B cell (primary cell): Measurements from ENCODE around the gene PTGFRN. TPM values are rescaled to one million over a fixed set of nuclear protein-coding genes. Genes with fewer than 3 reads are reported as not detected.

ENCODE experiments used
- ATAC-seq: fragments of 200-7000 bp; cut with Tn5 transposase; one replicate; pipeline ENCODE4 v1.10.0; 2021; ENCODE audit warnings: low read depth, mild to moderate bottlenecking, moderate number of reproducible peaks, moderate library complexity
- CTCF ChIA-PET: fragments of 350-600 bp; sonication (Branson Sonifier 250); formaldehyde crosslinking; loops from one replicate; lab custom pipeline; 2021; ENCODE audit warnings: antibody characterized with exemption, inconsistent platforms; lab: Charles Lee
- POLR2A ChIA-PET: fragments of 350-600 bp; sonication (Branson Sonifier 250); formaldehyde crosslinking; loops from one replicate; lab custom pipeline; 2021; ENCODE audit warnings: antibody characterized with exemption; lab: Charles Lee
- DNase-seq: peaks from one replicate; pipeline ENCODE4 v3.0.0; 2013
- H2AFZ ChIP-seq: 2 replicates; pipeline ENCODE4 v1.6.1; 2012; ENCODE audit warnings: mild to moderate bottlenecking, low read depth, low read length; ENCODE audit not compliant: insufficient read depth, poor library complexity, severe bottlenecking
- H3K27ac ChIP-seq, 2 donors: 1 replicate in 1 of 2; 2 replicates in 1 of 2; pipeline ENCODE4 v1.5.1; 2012 to 2013; ENCODE audit warnings: low read length in 2 of 2, mild to moderate bottlenecking in 2 of 2, moderate library complexity in 1 of 2
- H3K27me3 ChIP-seq, 4 experiments: fragments of 200-600 bp in 1 of 4; sonication (generic) in 1 of 4; replicated peaks in 1 of 4; 1 replicate in 2 of 4; 2 replicates in 2 of 4; pipeline versions ENCODE4 v1.6.1 to v1.7.0; 2013 to 2016; ENCODE audit warnings: low read length in 3 of 4, mild to moderate bottlenecking in 2 of 4, mixed read lengths in 1 of 4, moderate library complexity in 1 of 4; ENCODE audit not compliant: insufficient read depth in 4 of 4, control insufficient read depth in 3 of 4; ENCODE audit errors: control extremely low read depth in 1 of 4
- H3K36me3 ChIP-seq, 2 experiments: replicated peaks in 1 of 2; 1 replicate in 1 of 2; 2 replicates in 1 of 2; pipeline versions ENCODE4 v1.6.1 to v1.7.1; 2013; ENCODE audit warnings: low read length in 1 of 2; ENCODE audit not compliant: insufficient read depth in 2 of 2, control insufficient read depth in 1 of 2; ENCODE audit errors: control extremely low read depth in 1 of 2, extremely low read depth in 1 of 2
- H3K4me1 ChIP-seq, 2 donors: fragments of 200-600 bp in 1 of 2; sonication (generic) in 1 of 2; 1 replicate in 1 of 2; 2 replicates in 1 of 2; pipeline versions ENCODE4 v1.5.1 to v1.6.1; 2013 to 2017; ENCODE audit warnings: low read length in 2 of 2; ENCODE audit not compliant: control insufficient read depth in 2 of 2, insufficient read depth in 2 of 2
- H3K4me2 ChIP-seq: replicated peaks from 2 replicates; pipeline ENCODE3; 2012; ENCODE audit warnings: mild to moderate bottlenecking, low read depth, low read length; ENCODE audit not compliant: poor library complexity, severe bottlenecking
- H3K4me3 ChIP-seq, 5 experiments: fragments of 200-600 bp in 1 of 5; sonication (generic) in 1 of 5; 1 replicate in 3 of 5; 2 replicates in 2 of 5; pipeline versions ENCODE4 v1.5.1 to v1.7.0; 2011 to 2016; ENCODE audit warnings: low read length in 4 of 5, mild to moderate bottlenecking in 4 of 5, low read depth in 2 of 5, control low read depth in 1 of 5, moderate library complexity in 1 of 5; ENCODE audit not compliant: insufficient read depth in 1 of 5; ENCODE audit errors: control extremely low read depth in 1 of 5, extremely low read depth in 1 of 5
- H3K79me2 ChIP-seq: fragments of 200-600 bp; sonication (generic); one replicate; pipeline ENCODE4 v1.6.0; 2016; ENCODE audit warnings: low read length; ENCODE audit not compliant: control insufficient read depth, insufficient read depth
- H3K9ac ChIP-seq: fragments of 200-600 bp; sonication (generic); 2 replicates; pipeline ENCODE4 v1.6.1; 2017; ENCODE audit warnings: mild to moderate bottlenecking, low read length, moderate library complexity
- H3K9me3 ChIP-seq, 3 donors: one replicate each; pipeline versions ENCODE4 v1.6.1 to v1.7.1; 2013; ENCODE audit warnings: low read length in 2 of 3; ENCODE audit not compliant: control insufficient read depth in 2 of 3, insufficient read depth in 1 of 3; ENCODE audit errors: control extremely low read depth in 1 of 3
- H4K20me1 ChIP-seq: 2 replicates; pipeline ENCODE4 v1.6.0; 2012; ENCODE audit warnings: mild to moderate bottlenecking, low read length; ENCODE audit not compliant: insufficient read depth, control insufficient read depth, poor library complexity, severe bottlenecking
- H3K27ac Mint-ChIP-seq: one replicate; pipeline ENCODE4 v1.8.0; 2021; ENCODE audit warnings: mixed read lengths
- H3K27me3 Mint-ChIP-seq: one replicate; pipeline ENCODE4 v1.8.0; 2021; ENCODE audit warnings: mixed read lengths
- H3K4me1 Mint-ChIP-seq: one replicate; pipeline ENCODE4 v1.8.0; 2021; ENCODE audit warnings: mixed read lengths
- H3K4me3 Mint-ChIP-seq: one replicate; pipeline ENCODE4 v1.8.0; 2021; ENCODE audit warnings: mixed read lengths
- H3K9me3 Mint-ChIP-seq: one replicate; pipeline ENCODE4 v1.8.0; 2022; ENCODE audit warnings: mixed read lengths; ENCODE audit not compliant: insufficient read depth
- CTCF ChIP-seq: fragments of 200-600 bp; IDR thresholded peaks from one replicate; pipeline ENCODE4 v1.8.0; 2022; ENCODE audit warnings: antibody characterized with exemption, mild to moderate bottlenecking
- EZH2 ChIP-seq: IDR thresholded peaks from 2 replicates; pipeline ENCODE4 v1.6.1; 2012; ENCODE audit warnings: borderline replicate concordance, low read depth, mild to moderate bottlenecking, moderate library complexity, low read length; ENCODE audit not compliant: insufficient read depth, poor library complexity, severe bottlenecking
- WGBS: methylation state at CpG from one replicate; pipeline ENCODE4 v1.1.5; 2013; ENCODE audit warnings: missing lambda C conversion rate; ENCODE audit not compliant: insufficient coverage; 5-methylcytosine and 5-hydroxymethylcytosine counted together
- intact Hi-C: fragments of 100-400 bp; cut with micrococcal nuclease; formaldehyde crosslinking; loops from one replicate; pipeline ENCODE4 v1.10.0; 2022
- polyA plus RNA-seq: library from polyadenylated mRNA; depleted of rRNA; stranded (reverse); fragments of >200 nt; gene quantifications from 2 replicates; pipeline ENCODE4 v1.2.3, GENCODE V29; 2012
- total RNA-seq, 2 donors: library from RNA; stranded (reverse); fragments of 120-200 nt in 1 of 2; gene quantifications; 1 replicate in 1 of 2; 2 replicates in 1 of 2; pipeline versions ENCODE4 v1.2.3 to v1.2.4, GENCODE V29; 2013 to 2022

Gene PTGFRN
- total and polyA plus RNA-seq, 2 donors (not counting 1 experiment from before 2014, with no cell fraction given) = 0.17 TPM; not detected in 1

GRCh38 chr1:116927049-116927798 is 17.5 kb downstream of the PTGFRN start:
- Mint-ChIP-seq H3K4me1 (no peaks in the 10 kb centered on the region), H3K9me3 (no peaks in the 10 kb centered on the region), H3K27me3 (peaks cover 6% of the 10 kb centered on the region), H3K27ac (no peak overlapping the region), H3K4me3 (no peak overlapping the region)
- Histone ChIP-seq H3K79me2 (no peaks in the 10 kb centered on the region), H3K27me3 (peaks cover 0 to 4% (median 0%) of the 10 kb centered on the region in 4 experiments), H3K4me1 (no peaks in the 10 kb centered on the region), H3K4me3 (no peak overlapping the region), H3K27ac (no peak overlapping the region), H3K9ac (no peak overlapping the region), H2AFZ (no peak overlapping the region), H3K4me2 (no peak overlapping the region), H3K9me3 (no peaks in the 10 kb centered on the region), H3K36me3 (no peaks in the 10 kb centered on the region), H4K20me1 (no peaks in the 10 kb centered on the region)
- ATAC-seq (no peak), DNase-seq (no peak)
- POLR2A ChIA-PET = no interaction called here
- no peak for TF ChIP-seq CTCF
- TF ChIP-seq EZH2 = no peak
- 100% methylated on average over 4 of the region's 6 CpGs for WGBS
- CTCF ChIA-PET = no interaction called here
- intact Hi-C loops = no loop called here

DNA sequence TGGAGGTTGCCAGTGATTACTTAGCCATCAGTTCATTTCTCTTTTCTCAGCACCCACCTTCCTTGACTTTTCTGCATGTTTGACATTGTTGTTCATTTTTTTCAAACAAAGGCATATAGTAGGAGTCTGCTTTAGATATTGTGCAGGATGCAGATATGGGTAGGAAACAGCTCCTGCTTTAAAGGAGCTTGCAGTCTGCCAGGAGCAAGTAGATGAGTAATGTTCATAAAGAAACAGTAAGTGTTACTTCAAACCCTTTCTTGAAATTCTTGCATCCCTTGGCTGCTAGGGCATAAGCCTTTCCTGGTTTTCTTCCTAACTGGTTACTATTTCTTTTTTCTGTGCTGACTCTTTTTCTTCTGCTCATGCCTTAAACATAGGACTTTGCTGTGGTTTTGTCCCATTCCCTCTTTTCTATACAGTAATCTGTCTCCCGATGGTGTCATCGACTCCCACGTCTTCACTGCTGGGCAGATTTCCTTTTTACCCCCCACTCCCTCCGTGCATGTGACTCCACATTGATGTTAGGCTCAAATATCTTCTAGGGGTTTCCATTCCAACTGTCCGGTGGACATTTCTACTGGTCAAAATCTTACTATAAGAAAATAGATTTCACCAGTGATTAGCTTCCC is 20.4 kb downstream of the PTGFRN start:
- H3K9ac ChIP-seq = no peak overlapping the region
- CTCF ChIA-PET = interaction anchor here (1.0 kb wide), 1 partner anchor 14 kb away, joined by 3 read pairs; no protein-coding TSS in a partner anchor
- no peak overlapping the region for H3K27ac ChIP-seq
- Mint-ChIP-seq H3K27me3 (no peaks in the 10 kb centered on the region), H3K9me3 (no peaks in the 10 kb centered on the region), H3K4me1 (no peaks in the 10 kb centered on the region), H3K27ac (no peak overlapping the region), H3K4me3 (no peak overlapping the region)
- intact Hi-C loops = no loop called here
- no peak overlapping the region for H2AFZ ChIP-seq
- ATAC-seq = no peak
- POLR2A ChIA-PET = no interaction called here
- no peak overlapping the region for H3K4me2 ChIP-seq
- no peaks in the 10 kb centered on the region for H3K36me3 ChIP-seq
- TF ChIP-seq CTCF = no peak
- TF ChIP-seq EZH2 = no peak
- H3K4me1 ChIP-seq = no peaks in the 10 kb centered on the region
- H3K4me3 ChIP-seq = no peak overlapping the region
- H3K27me3 ChIP-seq = peaks cover 0 to 4% (median 0%) of the 10 kb centered on the region in 4 experiments
- H3K79me2 ChIP-seq = no peaks in the 10 kb centered on the region
- H3K9me3 ChIP-seq = no peaks in the 10 kb centered on the region
- H4K20me1 ChIP-seq = no peaks in the 10 kb centered on the region
- no peak for DNase-seq
- WGBS = 98% methylated on average over 5 of the region's 5 CpGs
